Measurements from ENCODE around the gene TBL1XR1.

GRCh38 chr3:177162742-177163141 is 34.5 kb downstream of the TBL1XR1 start:
- no peak for TF ChIP-seq CTCF (IDR thresholded peaks at IDR 0.05)
- no peak for TF ChIP-seq POLR2A (IDR thresholded peaks at IDR 0.05)
